ENCODE data around the gene PRICKLE4. TPM values are rescaled to one million over a fixed set of nuclear protein-coding genes. Genes with fewer than 3 reads are reported as not detected.

The PRICKLE4 gene
- total and polyA plus RNA-seq, 2 of the 13 experiments (the other 11 are each of a cell fraction or from before 2014, with no cell fraction given) = 0.92 to 1.2 TPM

- TF ChIP-seq ZNF138 (CRISPR knock-in tag; IDR thresholded peaks at IDR 0.05; ENCODE audit: low read depth) = no peak
- TF ChIP-seq FLYWCH1 (CRISPR knock-in tag; IDR thresholded peaks at IDR 0.05) = no peak
- TF ChIP-seq DNMT3B (CRISPR knock-in tag; conservative IDR thresholded peaks at IDR 0.05) = no peak
- peak; percentile 45 for TF ChIP-seq FOXO1 (CRISPR knock-in tag; IDR thresholded peaks at IDR 0.05)
- no peak for TF ChIP-seq MYNN (CRISPR knock-in tag; IDR thresholded peaks at IDR 0.05; ENCODE audit: low read depth)
- no peak; the same call in 1 of the 2 replicates for TF ChIP-seq FOXK1 (CRISPR knock-in tag; IDR thresholded peaks at IDR 0.05; ENCODE audit: borderline replicate concordance, low read depth)
- no peak for TF ChIP-seq ZMYM2 (CRISPR knock-in tag; IDR thresholded peaks at IDR 0.05)
- no peak for TF ChIP-seq PCBP1 (IDR thresholded peaks at IDR 0.05; ENCODE audit: borderline replicate concordance, low read depth, low read length)
- TF ChIP-seq ZNF337 (CRISPR knock-in tag; IDR thresholded peaks at IDR 0.05; ENCODE audit: borderline replicate concordance, low read depth) = peak; percentile 57; the same call in 1 of the 2 replicates
- no peak for TF ChIP-seq SMYD3 (CRISPR knock-in tag; IDR thresholded peaks at IDR 0.05)
- TF ChIP-seq MXD1 (CRISPR knock-in tag; IDR thresholded peaks at IDR 0.05) = no peak; the same call in 1 of the 2 replicates
- no peak for TF ChIP-seq HMGXB3 (CRISPR knock-in tag; IDR thresholded peaks at IDR 0.05; ENCODE audit: borderline replicate concordance)
- no peak for TF ChIP-seq ZIK1 (CRISPR knock-in tag; IDR thresholded peaks at IDR 0.05; ENCODE audit: borderline replicate concordance, low read depth)
- no peak; the same call in 1 of the 2 replicates for TF ChIP-seq RELA (CRISPR knock-in tag; IDR thresholded peaks at IDR 0.05)
- TF ChIP-seq DZIP1 (CRISPR knock-in tag; IDR thresholded peaks at IDR 0.05) = no peak
- TF ChIP-seq ZBTB20 (CRISPR knock-in tag; IDR thresholded peaks at IDR 0.05; ENCODE audit: borderline replicate concordance, low read depth) = peak; percentile 36
- no peak for TF ChIP-seq NONO (IDR thresholded peaks at IDR 0.05)
- peak; percentile 85 for TF ChIP-seq NONO (CRISPR knock-in tag; conservative IDR thresholded peaks at IDR 0.05)
- no peak for TF ChIP-seq ZNF335 (CRISPR knock-in tag; IDR thresholded peaks at IDR 0.05)
Measured at GRCh38 chr6:41786451-41787218, 6.1 kb downstream of the PRICKLE4 start (continued).

Measured in HepG2 (cell line).